A673 (cell line): ENCODE measurements around the gene SLC11A1. TPM values are rescaled to one million over a fixed set of nuclear protein-coding genes. Genes with fewer than 3 reads are reported as not detected.

Experiments used
- BruUV-seq: library from RNA; stranded (reverse); fragments of 400-500 nt; replicated peaks from 2 replicates; lab custom pipeline; 2021; lab: Mats Ljungman, UMichigan
- CTCF ChIA-PET: fragments of 300-600 bp; sonication (Branson Sonifier 250); formaldehyde crosslinking; loops from one replicate; lab custom pipeline; 2022; ENCODE audit warnings: antibody characterized with exemption; lab: Charles Lee
- POLR2A ChIA-PET: fragments of 300-600 bp; sonication (Branson Sonifier 250); formaldehyde crosslinking; loops from one replicate; lab custom pipeline; 2022; ENCODE audit warnings: antibody characterized with exemption; ENCODE audit not compliant: low non-redundant PET; lab: Charles Lee
- DNase-seq: peaks from one replicate; pipeline ENCODE4 v3.0.0-alpha.2; 2015; ENCODE audit warnings: low spot score
- H3K27ac ChIP-seq: fragments of 200-600 bp; sonication (generic); 2 replicates; pipeline ENCODE4 v1.5.1; 2016; ENCODE audit warnings: mixed run types, low read depth, mild to moderate bottlenecking, mixed read lengths, antibody characterized with exemption, low read length; ENCODE audit not compliant: poor library complexity, severe bottlenecking
- H3K27me3 ChIP-seq: fragments of 200-600 bp; sonication (generic); replicated peaks from 2 replicates; pipeline ENCODE4 v1.6.1; 2017; ENCODE audit warnings: mixed run types, low read depth, mild to moderate bottlenecking, mixed read lengths, antibody characterized with exemption, low read length; ENCODE audit not compliant: insufficient read depth, poor library complexity
- H3K36me3 ChIP-seq: fragments of 200-600 bp; sonication (generic); 2 replicates; pipeline ENCODE4 v1.6.1; 2016; ENCODE audit warnings: mixed run types, mild to moderate bottlenecking, mixed read lengths, antibody characterized with exemption, low read length; ENCODE audit not compliant: insufficient read depth, poor library complexity, severe bottlenecking
- H3K4me1 ChIP-seq: fragments of 200-600 bp; sonication (generic); 2 replicates; pipeline ENCODE4 v1.6.1; 2017; ENCODE audit warnings: mixed run types, mild to moderate bottlenecking, mixed read lengths, antibody characterized with exemption, low read length; ENCODE audit not compliant: insufficient read depth, poor library complexity, severe bottlenecking
- H3K4me3 ChIP-seq: fragments of 200-600 bp; sonication (generic); 2 replicates; pipeline ENCODE4 v1.5.1; 2016; ENCODE audit warnings: low read depth, mixed run types, mild to moderate bottlenecking, mixed read lengths, low read length; ENCODE audit not compliant: poor library complexity, severe bottlenecking
- H3K9me3 ChIP-seq: fragments of 200-600 bp; sonication (generic); 2 replicates; pipeline ENCODE4 v1.6.1; 2016; ENCODE audit warnings: mixed run types, low read depth, mild to moderate bottlenecking, mixed read lengths, antibody characterized with exemption, low read length; ENCODE audit not compliant: poor library complexity, severe bottlenecking
- EZH2 ChIP-seq: fragments of 200-600 bp; sonication (generic); IDR thresholded peaks from 2 replicates; pipeline ENCODE4 v1.6.1; 2017; ENCODE audit warnings: borderline replicate concordance, low read depth, mild to moderate bottlenecking, mixed read lengths, antibody characterized with exemption, low read length; ENCODE audit not compliant: poor library complexity, severe bottlenecking
- intact Hi-C: fragments of 100-400 bp; cut with micrococcal nuclease; formaldehyde crosslinking; loops from one replicate; pipeline ENCODE4 v1.10.0; 2022; ENCODE audit not compliant: unreplicated experiment
- total RNA-seq: library from RNA; stranded (reverse); gene quantifications from 2 replicates; pipeline ENCODE4 v1.2.3, GENCODE V29; 2021
- TF ChIP-seq, protein P1 (sequence below): fragments of 300-800, 200-600 bp; sonication (generic); conservative IDR thresholded peaks from 2 replicates; pipeline ENCODE4 v1.5.1; 2017; ENCODE audit warnings: low read depth, mild to moderate bottlenecking, antibody characterized with exemption, low read length, moderate library complexity, mixed read lengths

SLC11A1 gene
- total RNA-seq, 1 experiment from 2014 or later = 0.09 TPM

- POLR2A ChIA-PET = no interaction called here
- CTCF ChIA-PET = no interaction called here
- no TSS peak for BruUV-seq
- H3K4me1 ChIP-seq = no peaks in the 10 kb centered on the region
- H3K27ac ChIP-seq = no peak overlapping the region
- no peak for DNase-seq
- no peaks in the 10 kb centered on the region for H3K27me3 ChIP-seq
- intact Hi-C loops = no loop called here
- H3K36me3 ChIP-seq = no peaks in the 10 kb centered on the region
- TF ChIP-seq EZH2 = no peak
- TF ChIP-seq, protein P1, sequence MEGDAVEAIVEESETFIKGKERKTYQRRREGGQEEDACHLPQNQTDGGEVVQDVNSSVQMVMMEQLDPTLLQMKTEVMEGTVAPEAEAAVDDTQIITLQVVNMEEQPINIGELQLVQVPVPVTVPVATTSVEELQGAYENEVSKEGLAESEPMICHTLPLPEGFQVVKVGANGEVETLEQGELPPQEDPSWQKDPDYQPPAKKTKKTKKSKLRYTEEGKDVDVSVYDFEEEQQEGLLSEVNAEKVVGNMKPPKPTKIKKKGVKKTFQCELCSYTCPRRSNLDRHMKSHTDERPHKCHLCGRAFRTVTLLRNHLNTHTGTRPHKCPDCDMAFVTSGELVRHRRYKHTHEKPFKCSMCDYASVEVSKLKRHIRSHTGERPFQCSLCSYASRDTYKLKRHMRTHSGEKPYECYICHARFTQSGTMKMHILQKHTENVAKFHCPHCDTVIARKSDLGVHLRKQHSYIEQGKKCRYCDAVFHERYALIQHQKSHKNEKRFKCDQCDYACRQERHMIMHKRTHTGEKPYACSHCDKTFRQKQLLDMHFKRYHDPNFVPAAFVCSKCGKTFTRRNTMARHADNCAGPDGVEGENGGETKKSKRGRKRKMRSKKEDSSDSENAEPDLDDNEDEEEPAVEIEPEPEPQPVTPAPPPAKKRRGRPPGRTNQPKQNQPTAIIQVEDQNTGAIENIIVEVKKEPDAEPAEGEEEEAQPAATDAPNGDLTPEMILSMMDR = no peak
- no peak overlapping the region for H3K4me3 ChIP-seq
- no peaks in the 10 kb centered on the region for H3K9me3 ChIP-seq
Observed at GRCh38 chr2:218425531-218425930, 43.5 kb downstream of the SLC11A1 start.

- H3K4me1 ChIP-seq = no peaks in the 10 kb centered on the region
- no peak overlapping the region for H3K27ac ChIP-seq
- TF ChIP-seq EZH2 = no peak
- TF ChIP-seq, protein P1 = no peak
- DNase-seq = no peak
- H3K36me3 ChIP-seq = no peaks in the 10 kb centered on the region
- ChIA-PET POLR2A (no interaction called here), CTCF (no interaction called here)
- no peaks in the 10 kb centered on the region for H3K9me3 ChIP-seq
- intact Hi-C loops = no loop called here
- no peak overlapping the region for H3K4me3 ChIP-seq
- BruUV-seq = no TSS peak
- no peaks in the 10 kb centered on the region for H3K27me3 ChIP-seq
Observed at GRCh38 chr2:218427741-218428140, 45.7 kb downstream of the SLC11A1 start.

- Histone ChIP-seq H3K27me3 (no peaks in the 10 kb centered on the region), H3K9me3 (no peaks in the 10 kb centered on the region), H3K4me3 (no peak overlapping the region), H3K36me3 (no peaks in the 10 kb centered on the region), H3K27ac (no peak overlapping the region), H3K4me1 (no peaks in the 10 kb centered on the region)
- ChIA-PET POLR2A (no interaction called here), CTCF (interaction anchor here (0.5 kb wide), 1 partner anchor 198 kb away, joined by 3 read pairs; no protein-coding TSS in a partner anchor)
- no peak for DNase-seq
- TF ChIP-seq EZH2 = no peak
- TF ChIP-seq, protein P1 = no peak
- intact Hi-C loops = no loop called here
- BruUV-seq = no TSS peak
Observed at GRCh38 chr2:218428846-218429558, 46.9 kb downstream of the SLC11A1 start.
